Measurements from ENCODE around the gene GTF2H2.
"Not testable (repeated sequence)": the region's sequence is repeated elsewhere in the genome, so short reads cannot be mapped to it uniquely, and the experiment has no call there.

DNA sequence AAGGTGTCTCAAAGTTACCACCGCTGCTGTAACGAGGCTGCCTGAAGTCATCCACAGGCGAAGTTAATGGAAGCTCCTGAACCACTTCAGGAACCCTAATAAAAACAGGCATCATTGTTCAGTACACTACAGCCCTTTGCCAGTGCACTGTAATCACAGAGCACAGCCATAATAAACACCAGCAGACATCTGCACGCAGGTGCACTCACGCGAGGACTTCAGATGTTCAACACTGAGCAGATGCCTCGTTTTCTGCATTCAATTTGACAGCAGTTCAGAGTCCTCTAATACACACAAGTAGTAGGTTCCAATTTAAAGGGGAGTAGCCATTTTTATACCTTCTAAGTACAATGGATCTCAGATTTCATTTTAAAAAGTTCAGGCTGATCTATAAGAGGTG is 15.4 kb upstream of the GTF2H2 start:
- not testable (repeated sequence) for TF ChIP-seq EZH2 (optimal IDR thresholded peaks at IDR 0.05; ENCODE audit: low read depth, low read length); EZH2phosphoT487 (IDR thresholded peaks at IDR 0.05; ENCODE audit: low read length)
- TF ChIP-seq, protein P1, sequence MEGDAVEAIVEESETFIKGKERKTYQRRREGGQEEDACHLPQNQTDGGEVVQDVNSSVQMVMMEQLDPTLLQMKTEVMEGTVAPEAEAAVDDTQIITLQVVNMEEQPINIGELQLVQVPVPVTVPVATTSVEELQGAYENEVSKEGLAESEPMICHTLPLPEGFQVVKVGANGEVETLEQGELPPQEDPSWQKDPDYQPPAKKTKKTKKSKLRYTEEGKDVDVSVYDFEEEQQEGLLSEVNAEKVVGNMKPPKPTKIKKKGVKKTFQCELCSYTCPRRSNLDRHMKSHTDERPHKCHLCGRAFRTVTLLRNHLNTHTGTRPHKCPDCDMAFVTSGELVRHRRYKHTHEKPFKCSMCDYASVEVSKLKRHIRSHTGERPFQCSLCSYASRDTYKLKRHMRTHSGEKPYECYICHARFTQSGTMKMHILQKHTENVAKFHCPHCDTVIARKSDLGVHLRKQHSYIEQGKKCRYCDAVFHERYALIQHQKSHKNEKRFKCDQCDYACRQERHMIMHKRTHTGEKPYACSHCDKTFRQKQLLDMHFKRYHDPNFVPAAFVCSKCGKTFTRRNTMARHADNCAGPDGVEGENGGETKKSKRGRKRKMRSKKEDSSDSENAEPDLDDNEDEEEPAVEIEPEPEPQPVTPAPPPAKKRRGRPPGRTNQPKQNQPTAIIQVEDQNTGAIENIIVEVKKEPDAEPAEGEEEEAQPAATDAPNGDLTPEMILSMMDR (IDR thresholded peaks at IDR 0.05; ENCODE audit: low read length), result not testable (repeated sequence)
